ENCODE results near the gene EIF2D. TPM values are rescaled to one million over a fixed set of nuclear protein-coding genes. Genes with fewer than 3 reads are reported as not detected.
"Not testable (repeated sequence)": the region's sequence is repeated elsewhere in the genome, so short reads cannot be mapped to it uniquely, and the experiment has no call there.

The EIF2D gene
- total RNA-seq, 1 donor from 2014 or later = 54.1 TPM

DNA sequence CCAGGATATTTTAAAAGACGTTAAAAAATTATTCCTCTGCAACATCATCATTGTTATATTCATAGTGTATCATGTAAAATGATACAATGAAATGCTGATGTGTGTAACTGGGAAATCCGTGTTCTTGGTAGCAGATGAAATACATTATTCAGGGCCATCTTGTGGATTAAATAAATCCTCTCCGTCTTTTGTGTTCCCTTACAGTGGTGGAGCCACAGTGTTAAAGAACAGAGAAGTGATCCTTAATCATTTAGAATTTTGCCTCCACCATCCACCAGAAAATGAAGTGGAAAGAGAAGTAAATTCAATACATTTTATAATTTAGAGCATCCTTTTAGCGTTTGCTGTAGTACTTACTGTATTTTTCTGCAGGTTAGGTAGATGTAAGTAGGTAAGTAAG lies 24.4 kb upstream of the EIF2D start:
- ATAC-seq = no peak
- intact Hi-C loops (cut with DNase I) = no loop called here
- DNase-seq (ENCODE audit: low spot score) = no peak

DNA sequence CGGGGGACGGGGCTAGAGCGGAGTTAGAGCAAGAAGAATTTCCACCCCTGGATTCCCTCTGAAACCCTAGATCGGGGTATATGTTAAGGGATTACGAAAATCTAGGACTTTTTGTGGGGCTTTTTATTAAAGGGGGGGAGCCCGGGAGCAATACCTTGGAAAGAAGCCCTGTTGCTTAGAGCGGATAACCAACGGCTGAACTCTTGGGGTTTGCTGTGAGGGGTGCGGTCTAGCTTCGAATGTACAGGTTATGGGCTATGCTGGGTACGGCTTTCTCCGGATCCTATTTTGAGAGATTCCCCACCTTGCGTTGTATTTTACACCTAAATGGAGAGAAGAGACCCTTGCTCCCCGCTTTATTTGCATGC lies 23.7 kb upstream of the EIF2D start:
- intact Hi-C loops (cut with DNase I) = no loop called here
- no peak for ATAC-seq
- no peak for DNase-seq (ENCODE audit: low spot score)

DNA sequence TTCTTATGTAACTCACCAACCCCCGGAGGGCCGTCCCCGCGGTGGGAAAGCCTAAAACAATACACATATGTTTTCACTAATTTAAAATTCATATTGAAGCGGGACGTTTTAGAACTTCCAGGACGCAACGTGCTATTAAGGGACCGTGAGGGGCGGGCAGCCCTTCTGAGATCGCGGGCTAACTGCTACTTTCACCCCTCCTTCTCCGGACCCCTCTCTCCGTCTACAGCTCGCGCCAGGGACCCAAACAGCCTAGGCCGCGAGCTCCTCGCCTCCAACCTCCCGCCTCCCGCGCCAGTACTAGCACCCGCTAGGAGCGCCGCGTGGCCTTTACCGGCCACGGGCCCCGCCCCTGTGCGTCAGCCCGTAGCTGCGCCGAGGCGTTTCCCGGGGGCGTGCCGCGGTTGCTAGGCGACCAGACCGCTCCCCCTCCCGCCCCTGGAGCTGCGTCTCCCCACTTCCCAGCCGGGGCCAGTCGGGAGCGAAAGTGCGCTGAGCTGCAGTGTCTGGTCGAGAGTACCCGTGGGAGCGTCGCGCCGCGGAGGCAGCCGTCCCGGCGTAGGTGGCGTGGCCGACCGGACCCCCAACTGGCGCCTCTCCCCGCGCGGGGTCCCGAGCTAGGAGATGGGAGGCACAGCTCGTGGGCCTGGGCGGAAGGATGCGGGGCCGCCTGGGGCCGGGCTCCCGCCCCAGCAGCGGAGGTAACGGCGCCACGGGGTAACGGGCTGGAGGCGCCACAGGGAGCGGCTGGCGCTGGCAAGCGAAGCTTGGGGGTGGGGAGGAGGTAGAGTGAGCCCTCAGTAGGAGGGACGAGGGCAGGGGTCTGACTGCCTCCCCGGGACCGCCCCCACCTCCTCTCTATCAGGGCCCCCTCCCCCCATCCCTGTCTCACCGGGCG lies 23.1 kb upstream of the EIF2D start, which contains the start of gene DYRK3:
Gene DYRK3 (plus strand): TSS at position 457 of the 898 bp plus-strand sequence. CDS start 168 bp downstream, at position 625.
- peak; percentile 98 for ATAC-seq
- intact Hi-C loops (cut with DNase I) = no loop called here
- peak; percentile 98 for DNase-seq (ENCODE audit: low spot score)

DNA sequence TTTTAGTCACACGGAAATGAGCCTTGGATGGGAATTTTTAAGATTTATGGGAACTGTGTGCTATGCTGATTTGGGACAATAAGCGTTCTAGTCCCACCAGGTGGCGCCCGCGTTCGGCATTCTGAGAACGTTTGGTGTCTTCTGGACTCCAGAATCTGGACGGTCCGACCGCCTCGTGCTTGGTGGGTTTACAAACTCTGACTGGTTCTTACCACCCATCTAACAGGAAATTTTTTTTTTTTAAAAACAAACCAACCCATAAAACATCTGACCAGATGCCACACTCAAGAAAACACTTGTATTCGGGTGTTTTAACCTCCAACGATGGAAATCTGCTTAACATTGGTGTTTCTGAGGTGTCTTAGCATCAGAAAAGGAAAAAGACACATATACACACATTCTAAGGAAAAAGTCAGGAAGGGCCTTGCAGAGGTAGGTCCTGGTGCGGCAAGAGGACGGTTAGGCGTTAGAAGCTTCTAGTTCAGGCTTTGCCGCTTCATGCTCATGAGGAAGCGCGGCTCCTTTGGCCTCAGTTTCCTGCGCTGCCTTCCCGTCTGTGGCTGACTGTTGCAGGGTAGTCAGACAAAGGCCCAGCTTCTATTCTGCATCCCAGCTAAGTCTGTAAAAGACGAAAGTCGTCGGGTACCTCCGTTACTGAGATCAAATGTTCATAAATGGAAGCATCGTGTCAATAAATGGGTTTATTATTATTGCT lies 22.3 kb upstream of the EIF2D start:
- ATAC-seq (peak; percentile 92), DNase-seq (ENCODE audit: low spot score) (peak; percentile 98)
- intact Hi-C loops (cut with DNase I) = no loop called here

GRCh38 chr1:206633708-206634121 lies 21.4 kb upstream of the EIF2D start:
- intact Hi-C loops (cut with DNase I) = no loop called here
- DNase-seq (ENCODE audit: low spot score) (no peak), ATAC-seq (peak; percentile 58)

DNA sequence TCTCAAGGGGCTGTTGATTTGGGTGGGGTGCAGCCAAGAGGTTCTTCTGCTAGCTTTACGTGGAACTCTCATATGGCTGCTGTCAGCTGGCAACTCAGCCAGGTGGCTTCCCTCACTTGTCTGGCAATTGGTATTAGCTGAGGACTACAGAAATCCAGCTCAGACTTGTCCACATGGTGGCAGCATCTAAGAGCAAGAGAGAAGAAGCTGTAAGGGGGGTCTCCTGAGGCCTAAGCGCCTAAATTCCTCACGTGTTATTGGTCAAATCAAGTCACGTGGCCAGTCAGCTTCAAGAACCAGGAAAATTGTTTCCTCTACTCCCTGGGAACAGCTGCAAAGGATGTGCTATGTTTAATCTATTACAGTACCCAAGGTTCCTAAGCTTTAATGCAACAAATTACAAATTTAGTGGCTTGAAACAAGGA lies 18.8 kb upstream of the EIF2D start:
- peak; percentile 66 for DNase-seq (ENCODE audit: low spot score)
- intact Hi-C loops (cut with DNase I) = no loop called here
- peak; percentile 8 for ATAC-seq

- ATAC-seq (no peak), DNase-seq (ENCODE audit: low spot score) (no peak)
- intact Hi-C loops (cut with DNase I) = no loop called here
Observed at GRCh38 chr1:206628916-206629315, 16.7 kb upstream of the EIF2D start.

DNA sequence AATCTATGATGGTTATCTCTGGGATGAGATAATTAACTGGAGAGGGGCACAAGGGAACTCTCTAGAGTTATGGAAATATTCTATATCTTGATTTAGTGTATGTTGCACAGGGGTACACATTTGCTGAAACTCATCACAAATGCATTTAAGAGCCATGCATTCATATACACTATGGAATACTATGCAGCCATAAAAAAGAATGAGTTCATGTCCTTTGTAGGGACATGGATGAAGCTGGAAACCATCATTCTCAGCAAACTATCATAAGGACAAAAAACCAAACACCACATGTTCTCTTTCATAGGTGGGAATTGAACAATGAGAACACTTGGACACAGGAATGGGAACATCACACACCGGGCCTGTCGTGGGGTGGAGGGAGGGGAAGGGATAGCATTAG lies 14.1 kb upstream of the EIF2D start:
- intact Hi-C loops (cut with DNase I); DNase-seq (ENCODE audit: low spot score); ATAC-seq: not testable (repeated sequence)

GRCh38 chr1:206609229-206609991 lies 2.9 kb downstream of the EIF2D start:
- ATAC-seq = no peak
- no peak for DNase-seq (ENCODE audit: low spot score)
- intact Hi-C loops (cut with DNase I) = no loop called here

DNA sequence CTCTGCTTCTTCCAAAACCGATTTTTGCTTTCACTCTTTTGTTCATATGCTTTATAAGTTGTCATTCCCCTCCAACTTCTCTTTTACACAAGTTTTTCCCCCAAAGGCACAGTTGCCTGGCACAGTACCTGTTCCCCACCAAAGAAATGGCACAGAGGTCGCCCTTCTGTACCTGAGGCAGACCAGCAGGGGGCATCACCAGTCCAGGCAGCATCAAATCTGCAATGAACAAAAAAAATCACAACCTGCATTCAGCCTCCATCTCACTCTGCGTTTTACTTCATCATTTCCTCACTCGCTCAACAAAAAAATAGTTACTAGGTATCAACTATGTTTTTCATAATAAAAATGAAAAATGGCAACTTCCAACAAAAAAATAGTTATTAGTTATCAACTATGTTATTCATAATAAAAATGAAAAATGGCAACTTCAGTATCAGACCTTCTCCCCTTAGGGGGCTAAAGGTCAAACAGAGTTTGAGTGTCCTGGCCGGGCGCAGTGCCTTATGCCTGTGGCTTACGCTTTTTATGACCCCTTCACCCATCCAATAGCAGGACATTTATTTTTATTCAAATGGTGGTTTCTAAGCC lies 4.1 kb downstream of the EIF2D start:
- intact Hi-C loops (cut with DNase I) = no loop called here

GRCh38 chr1:206606867-206607266 lies 5.4 kb downstream of the EIF2D start:
- intact Hi-C loops (cut with DNase I) = no loop called here
- ATAC-seq = no peak
- DNase-seq (ENCODE audit: low spot score) = no peak

More for the DNA sequence above, 4.1 kb downstream of the EIF2D start:
- ATAC-seq (no peak), DNase-seq (ENCODE audit: low spot score) (no peak)

DNA sequence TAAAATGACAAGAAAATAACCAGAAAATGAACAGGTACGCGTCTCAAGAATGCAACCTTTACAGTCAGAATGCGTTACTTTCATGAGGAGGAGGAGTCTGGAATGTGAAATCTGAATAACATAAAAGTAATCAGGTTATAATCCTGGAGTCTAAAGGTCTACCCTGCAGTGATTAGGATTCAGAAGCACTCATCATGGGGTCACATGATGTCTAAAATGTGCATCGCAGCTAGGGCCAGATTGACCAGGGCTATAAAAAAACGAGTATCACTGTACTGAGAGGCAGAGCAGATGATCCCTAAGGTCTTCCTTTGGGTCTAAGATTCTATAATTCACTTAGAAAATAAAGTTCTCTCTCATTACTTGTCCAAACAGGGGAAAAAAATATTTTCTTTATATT lies 7.4 kb downstream of the EIF2D start:
- intact Hi-C loops (cut with DNase I) = no loop called here
- no peak for ATAC-seq
- DNase-seq (ENCODE audit: low spot score) = no peak

- no peak for ATAC-seq
- no peak for DNase-seq (ENCODE audit: low spot score)
- intact Hi-C loops (cut with DNase I) = no loop called here
Observed at GRCh38 chr1:206600527-206600926, 11.7 kb downstream of the EIF2D start.

DNA sequence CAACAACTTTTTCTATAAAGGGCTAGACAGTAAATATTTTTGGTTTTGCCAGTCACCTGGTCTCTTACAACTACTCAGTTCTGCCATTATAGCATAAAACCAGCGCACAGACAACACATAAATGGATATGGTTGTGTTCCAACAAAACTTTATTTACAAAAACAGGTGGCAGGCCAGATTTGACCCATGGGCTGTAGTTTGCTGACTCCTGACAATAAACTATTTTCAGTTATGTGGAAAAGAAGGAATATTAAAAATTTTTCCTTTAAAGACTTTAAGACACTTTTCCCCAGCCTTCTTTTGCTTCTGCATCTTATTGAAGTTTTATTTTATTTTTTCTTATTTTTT lies 16.0 kb downstream of the EIF2D start:
- intact Hi-C loops (cut with DNase I) = no loop called here
- ATAC-seq (no peak), DNase-seq (ENCODE audit: low spot score) (no peak)

DNA sequence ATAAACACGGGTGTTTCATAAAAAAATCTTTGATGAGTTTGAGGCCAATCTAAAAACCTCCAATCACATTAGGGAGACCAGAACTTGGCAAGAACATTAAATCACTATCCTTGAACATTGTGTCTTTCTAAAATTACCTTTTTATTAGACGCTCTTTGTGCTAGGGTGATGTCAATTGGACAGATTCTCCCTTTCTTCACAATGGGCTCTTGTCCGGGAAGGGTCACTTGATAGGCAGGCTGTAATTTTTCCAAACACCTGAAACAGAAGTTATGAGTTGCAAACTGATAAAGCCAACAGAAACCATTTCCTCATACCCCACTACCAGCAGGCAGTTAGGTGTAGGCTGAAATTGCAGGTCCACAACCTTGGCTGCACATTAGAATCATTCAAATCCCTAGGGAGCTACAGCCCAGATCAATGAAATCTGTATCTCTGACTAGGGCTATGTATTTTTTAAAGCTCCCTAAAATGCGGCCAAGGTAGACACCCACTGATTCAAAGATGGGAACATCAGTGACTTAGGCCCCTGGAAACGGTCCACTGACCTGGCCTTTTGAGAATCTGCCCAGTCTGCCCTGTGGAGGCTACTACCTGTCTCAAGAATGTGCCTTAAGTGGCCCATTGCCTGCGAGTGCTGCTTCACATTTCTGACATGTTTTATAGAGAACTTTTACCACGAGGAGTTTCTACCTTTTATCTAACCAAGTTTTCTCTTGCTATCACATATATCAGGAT lies 16.5 kb downstream of the EIF2D start:
- intact Hi-C loops (cut with DNase I) = no loop called here
- ATAC-seq (no peak), DNase-seq (ENCODE audit: low spot score) (no peak)

DNA sequence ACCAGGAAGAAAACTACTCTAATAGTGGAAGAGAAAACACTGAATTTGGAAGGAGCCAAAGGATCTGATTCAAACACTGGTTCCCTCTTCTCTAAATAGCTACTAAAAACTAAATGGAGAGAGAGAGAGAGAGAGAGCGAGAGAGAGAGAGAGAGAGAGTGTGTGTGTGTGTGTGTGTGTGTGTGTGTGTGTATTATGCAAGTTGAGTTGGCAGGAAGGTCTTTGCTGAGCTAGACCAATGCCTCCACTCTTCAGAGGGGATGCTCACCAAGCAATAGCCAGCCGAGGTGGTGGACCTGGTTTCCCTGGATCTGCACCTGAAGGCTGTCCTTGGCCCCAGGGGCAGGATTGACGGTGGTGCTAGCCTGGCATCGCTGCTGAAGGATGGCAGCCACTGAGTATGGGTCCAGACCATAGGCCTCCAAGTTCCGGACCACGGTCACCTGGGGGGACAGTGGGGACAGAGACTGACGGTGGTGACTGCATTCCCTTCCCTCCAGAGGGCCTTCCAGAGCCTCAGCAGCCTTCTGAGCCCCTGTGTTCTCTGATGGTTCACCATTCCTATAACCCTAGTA lies 18.8 kb downstream of the EIF2D start:
- no peak for ATAC-seq
- no peak for DNase-seq (ENCODE audit: low spot score)
- intact Hi-C loops (cut with DNase I) = no loop called here

- intact Hi-C loops (cut with DNase I) = no loop called here
- DNase-seq (ENCODE audit: low spot score) (no peak), ATAC-seq (no peak)
Observed at GRCh38 chr1:206591696-206592095, 20.6 kb downstream of the EIF2D start.

- intact Hi-C loops (cut with DNase I) = no loop called here
- no peak for DNase-seq (ENCODE audit: low spot score)
- ATAC-seq = no peak
Observed at GRCh38 chr1:206591226-206591625, 21.0 kb downstream of the EIF2D start.

Measured in sciatic nerve (tissue), 2 donors.